GM18526 (cell line): ENCODE measurements around the gene SHC4.

Experiments
- POLR2A ChIP-seq: IDR thresholded peaks from 3 replicates; pipeline ENCODE4 v1.6.1; 2011; ENCODE audit not compliant: insufficient read length; ENCODE audit errors: extremely low read depth

SHC4 gene

GRCh38 chr15:48945386-48945785, 18.3 kb downstream of the SHC4 start:
- no peak for TF ChIP-seq POLR2A

- TF ChIP-seq POLR2A = no peak
Observed at GRCh38 chr15:48941904-48942303, 21.8 kb downstream of the SHC4 start.

GRCh38 chr15:48940508-48940907, 23.2 kb downstream of the SHC4 start:
- no peak for TF ChIP-seq POLR2A

- TF ChIP-seq POLR2A = no peak
Observed at GRCh38 chr15:48939648-48940047, 24.1 kb downstream of the SHC4 start.

- TF ChIP-seq POLR2A = no peak
Observed at GRCh38 chr15:48937886-48938285, 25.8 kb downstream of the SHC4 start.

GRCh38 chr15:48936666-48937065, 27.1 kb downstream of the SHC4 start:
- TF ChIP-seq POLR2A = no peak

- no peak for TF ChIP-seq POLR2A
Observed at GRCh38 chr15:48935236-48935635, 28.5 kb downstream of the SHC4 start.

- no peak for TF ChIP-seq POLR2A
Observed at GRCh38 chr15:48930735-48931134, 33.0 kb downstream of the SHC4 start.

GRCh38 chr15:48929661-48930060, 34.1 kb downstream of the SHC4 start:
- no peak for TF ChIP-seq POLR2A

- TF ChIP-seq POLR2A = no peak
Observed at GRCh38 chr15:48928877-48929538, 34.7 kb downstream of the SHC4 start.

- no peak for TF ChIP-seq POLR2A
Observed at GRCh38 chr15:48925714-48926223, 38.0 kb downstream of the SHC4 start.

GRCh38 chr15:48924528-48925393, 39.0 kb downstream of the SHC4 start:
- TF ChIP-seq POLR2A = no peak

- TF ChIP-seq POLR2A = no peak
Observed at GRCh38 chr15:48922046-48922445, 41.7 kb downstream of the SHC4 start.

- no peak for TF ChIP-seq POLR2A
Observed at GRCh38 chr15:48916721-48917120, 47.0 kb downstream of the SHC4 start.

- no peak for TF ChIP-seq POLR2A
Observed at GRCh38 chr15:48915861-48916260, 47.9 kb downstream of the SHC4 start.

GRCh38 chr15:48914717-48915116, 49.0 kb downstream of the SHC4 start:
- TF ChIP-seq POLR2A = no peak
